ENCODE data around the gene IRAG1.

The IRAG1 gene

DNA sequence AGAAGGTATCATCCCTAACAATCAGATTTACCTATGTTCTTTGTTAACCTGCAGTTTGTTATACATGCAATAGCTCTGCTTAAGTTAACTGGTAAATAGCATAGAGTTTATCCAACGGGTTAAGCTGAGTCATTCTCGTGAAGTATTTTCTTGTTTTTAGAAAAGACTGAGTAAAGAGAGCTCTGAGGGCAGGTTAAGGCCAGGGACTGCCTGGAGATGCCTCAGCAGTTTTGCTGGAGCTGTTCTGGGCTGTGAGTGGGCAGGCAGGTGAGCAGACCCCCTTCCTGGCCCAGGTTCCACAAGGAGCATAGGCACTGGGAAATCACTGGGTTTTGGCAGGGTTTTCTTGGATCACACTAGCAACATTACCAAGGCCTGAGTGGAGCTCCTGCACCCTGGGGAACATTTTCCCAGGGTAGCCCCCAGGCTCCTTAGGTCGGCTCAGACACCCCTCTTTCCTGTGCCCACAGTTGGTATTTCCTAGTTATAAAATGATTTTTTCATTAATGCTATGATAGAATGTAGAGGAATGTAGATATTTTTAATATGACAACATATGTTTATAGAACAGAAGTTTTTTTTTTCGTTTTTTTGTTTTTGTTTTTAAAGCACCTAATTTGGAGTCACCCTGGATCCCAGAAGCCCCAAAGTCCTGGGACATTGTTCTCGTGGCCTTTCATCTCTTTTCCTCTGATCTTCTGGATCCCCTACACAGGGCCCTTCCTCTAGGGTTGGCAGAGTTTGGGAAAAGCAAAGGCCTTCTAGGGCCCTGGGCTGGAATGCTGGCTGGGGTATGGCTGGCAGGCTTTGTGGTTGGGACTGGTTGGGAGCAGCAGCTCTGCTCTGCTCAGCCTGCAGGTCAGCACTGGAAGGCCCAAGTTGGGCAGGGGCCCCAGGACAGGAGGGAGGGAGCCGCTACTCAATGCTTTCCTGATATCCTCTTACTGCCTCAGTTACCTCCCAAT, 26.7 kb downstream of the IRAG1 start:
- peak; percentile 50 for DNase-seq

DNA sequence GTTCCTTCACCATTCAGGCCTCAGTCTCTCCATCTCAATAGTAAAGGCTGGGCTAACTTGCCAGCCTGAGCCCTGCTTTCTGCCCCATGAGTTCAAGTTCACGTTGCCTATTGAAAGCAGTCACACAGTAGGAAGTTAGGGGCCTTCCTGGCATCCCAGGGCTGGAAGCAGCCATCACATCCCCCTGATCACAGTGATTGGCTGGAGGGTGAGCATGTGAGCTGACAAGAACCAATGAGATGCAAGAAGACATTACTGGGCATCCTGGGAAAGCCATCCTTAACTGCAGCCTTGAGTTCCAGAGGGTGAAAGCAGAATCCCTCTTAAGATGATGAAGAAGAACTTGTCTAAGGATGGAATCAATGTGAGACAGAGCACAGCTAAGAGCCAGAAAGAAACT, 29.1 kb downstream of the IRAG1 start:
- no peak for DNase-seq

GRCh38 chr11:10663990-10664389, 29.6 kb downstream of the IRAG1 start:
- no peak for DNase-seq

DNA sequence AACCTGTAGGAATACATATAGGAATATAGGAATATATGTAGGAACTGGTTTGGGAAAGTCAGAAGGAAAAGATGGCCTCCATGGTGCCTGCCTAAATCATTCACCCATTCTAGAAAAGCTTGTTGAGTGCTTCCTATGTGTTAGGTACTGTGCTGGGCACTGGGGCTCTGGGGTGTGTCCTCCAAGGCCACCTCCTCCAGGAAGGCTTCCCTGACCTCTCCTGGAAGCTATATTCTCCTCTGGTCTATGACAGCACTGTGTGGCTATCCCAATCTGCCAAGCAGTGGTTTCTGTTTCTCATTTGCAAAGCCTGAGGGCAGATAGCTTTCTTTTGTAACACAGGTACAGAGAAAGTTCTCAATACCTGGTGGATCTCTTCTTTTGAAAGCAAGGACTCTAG, 30.2 kb downstream of the IRAG1 start:
- DNase-seq, result no peak

- no peak for DNase-seq
Measured at GRCh38 chr11:10660323-10660722, 33.2 kb downstream of the IRAG1 start.

DNA sequence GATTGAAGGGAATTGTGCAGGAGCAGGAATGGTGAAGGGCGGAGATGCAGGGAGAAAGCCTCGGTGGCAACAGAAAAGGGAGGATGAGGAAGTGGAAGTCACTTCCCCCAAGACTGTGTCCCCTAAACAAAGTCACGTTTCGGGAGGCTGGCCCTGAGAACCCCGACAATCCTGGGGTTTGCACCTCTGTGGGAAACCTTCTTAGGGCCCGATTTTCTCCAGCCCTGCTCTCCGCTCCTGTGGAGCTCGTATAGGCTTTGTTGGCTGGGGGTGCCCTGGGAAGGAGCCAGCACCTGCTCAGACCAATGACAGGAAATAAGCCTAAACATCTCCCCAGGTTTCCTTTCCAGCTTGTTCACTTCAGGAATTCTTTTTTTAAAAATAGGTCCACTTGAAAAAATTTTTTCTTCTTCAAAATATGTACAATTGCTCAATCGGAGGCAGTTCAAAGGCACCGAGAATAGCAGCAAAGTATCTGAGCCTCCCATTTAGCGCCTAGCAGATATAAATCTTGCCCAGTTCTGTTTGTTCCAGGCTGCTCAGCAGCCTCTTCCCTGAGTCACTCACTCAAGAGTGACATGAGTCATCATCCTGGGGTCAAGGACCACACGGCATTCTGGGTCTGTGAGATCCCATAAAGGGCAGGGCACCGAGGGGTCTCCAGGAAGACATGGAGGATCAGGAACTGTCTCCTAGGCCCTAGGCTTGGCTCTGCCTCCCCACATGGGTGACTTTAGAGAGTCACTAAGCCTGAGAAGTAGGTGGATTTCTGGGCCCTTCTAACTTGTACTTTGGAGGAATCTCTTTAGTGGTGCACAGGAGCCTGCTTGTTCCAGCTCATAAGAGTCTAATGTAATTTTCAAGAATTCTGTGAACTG, 34.0 kb downstream of the IRAG1 start:
- peak; percentile 93 for DNase-seq

DNA sequence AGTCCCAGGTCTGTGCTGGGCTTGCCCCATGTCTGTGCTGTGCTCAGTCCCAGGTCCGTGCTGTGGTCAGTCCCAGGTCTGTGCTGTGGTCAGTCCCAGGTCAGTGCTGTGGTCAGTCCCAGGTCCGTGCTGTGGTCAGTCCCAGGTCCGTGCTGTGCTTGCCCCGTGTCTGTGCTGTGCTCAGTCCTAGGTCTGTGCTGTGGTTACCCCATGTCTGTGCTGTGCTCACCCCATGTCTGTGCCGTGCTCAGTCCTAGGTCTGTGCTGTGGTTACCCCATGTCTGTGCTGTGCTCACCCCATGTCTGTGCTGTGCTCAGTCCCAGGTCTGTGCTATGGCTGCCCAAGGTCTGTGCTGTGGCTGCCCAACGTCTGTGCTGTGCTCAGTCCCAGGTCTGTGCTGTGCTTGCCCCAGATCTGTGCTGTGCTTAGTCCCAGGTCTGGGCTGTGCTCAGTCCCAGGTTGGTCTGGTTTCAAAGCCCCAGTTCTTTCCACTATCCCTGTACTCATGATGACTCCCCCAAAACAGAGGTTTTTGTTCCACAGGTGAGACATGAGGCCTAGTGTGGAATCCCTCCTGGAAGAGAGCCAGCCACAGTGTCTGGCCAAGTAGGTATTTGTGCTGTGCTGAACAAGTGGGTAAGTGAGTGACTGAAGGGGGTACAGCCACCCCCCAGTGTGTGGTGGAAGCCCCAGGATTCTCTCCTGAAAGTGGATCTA, 34.8 kb downstream of the IRAG1 start:
- peak; percentile 50 for DNase-seq

- DNase-seq, result no peak
Measured at GRCh38 chr11:10657308-10658271, 36.0 kb downstream of the IRAG1 start.

GRCh38 chr11:10655943-10656576, 37.5 kb downstream of the IRAG1 start:
- DNase-seq, result no peak

GRCh38 chr11:10655227-10655626, 38.3 kb downstream of the IRAG1 start:
- DNase-seq, result no peak

GRCh38 chr11:10654811-10655150, 38.8 kb downstream of the IRAG1 start:
- DNase-seq, result no peak

- DNase-seq, result peak; percentile 74
Measured at GRCh38 chr11:10653946-10654810, 39.4 kb downstream of the IRAG1 start.

DNA sequence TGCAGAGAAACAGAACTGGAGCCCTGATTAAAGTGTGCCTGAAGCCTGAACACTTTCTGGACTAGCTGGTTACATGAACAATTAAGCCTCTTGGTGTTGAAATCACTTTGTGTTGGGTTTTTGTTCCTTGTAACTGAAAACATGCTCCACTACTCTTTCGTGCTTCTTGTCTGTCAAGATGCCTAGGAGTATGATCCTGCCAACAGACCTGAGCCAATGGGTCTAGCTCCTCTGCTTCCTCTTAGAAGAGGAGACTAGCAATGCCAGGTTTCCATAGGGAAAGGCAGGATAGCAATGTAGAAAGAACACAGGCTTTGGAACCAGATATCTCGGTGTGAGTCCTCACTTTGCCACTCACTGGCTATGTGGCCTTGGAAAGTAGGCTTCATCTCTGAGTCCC, 40.3 kb downstream of the IRAG1 start:
- no peak for DNase-seq

- DNase-seq, result no peak
Measured at GRCh38 chr11:10651656-10652361, 41.7 kb downstream of the IRAG1 start.

DNA sequence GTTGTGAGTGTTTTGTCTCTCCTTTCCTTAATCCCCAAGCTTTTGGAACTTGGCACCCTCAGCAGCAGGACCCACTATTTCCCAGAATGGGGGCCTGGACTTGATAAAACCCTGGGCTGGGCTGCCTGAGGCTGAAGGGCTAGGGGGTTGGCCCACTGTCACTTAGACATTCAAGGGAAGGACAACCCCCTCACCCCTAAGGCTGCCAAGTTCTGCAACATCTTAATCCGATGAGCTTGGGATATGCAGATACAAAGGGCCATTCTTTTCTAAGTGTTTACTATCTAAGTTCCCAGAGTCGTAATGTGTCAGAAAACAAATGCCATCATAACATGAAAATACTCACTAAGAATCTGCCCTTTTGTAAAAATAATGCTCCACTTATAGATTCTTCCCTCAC, 42.9 kb downstream of the IRAG1 start:
- no peak for DNase-seq

DNA sequence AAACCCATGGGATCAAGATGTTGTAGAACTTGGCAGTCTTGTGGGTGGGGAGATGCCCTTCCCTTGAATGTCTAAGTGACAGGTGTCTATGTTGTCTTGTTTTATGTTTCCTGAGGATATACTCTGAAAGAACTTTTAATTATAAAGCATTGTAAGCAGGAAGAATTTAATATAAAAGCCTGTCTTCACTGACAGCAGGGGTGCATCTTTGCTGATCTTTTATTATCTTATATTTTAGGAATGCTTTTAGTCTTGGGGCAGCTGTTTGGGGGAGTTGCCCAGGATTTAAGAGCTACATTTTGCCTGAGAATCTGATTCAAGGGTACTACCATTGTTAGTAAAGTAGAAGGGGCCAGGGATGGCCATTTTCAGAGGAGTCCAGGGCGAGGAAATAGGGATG, 43.4 kb downstream of the IRAG1 start:
- DNase-seq, result no peak

GRCh38 chr11:10648871-10649270, 44.7 kb downstream of the IRAG1 start:
- no peak for DNase-seq

DNA sequence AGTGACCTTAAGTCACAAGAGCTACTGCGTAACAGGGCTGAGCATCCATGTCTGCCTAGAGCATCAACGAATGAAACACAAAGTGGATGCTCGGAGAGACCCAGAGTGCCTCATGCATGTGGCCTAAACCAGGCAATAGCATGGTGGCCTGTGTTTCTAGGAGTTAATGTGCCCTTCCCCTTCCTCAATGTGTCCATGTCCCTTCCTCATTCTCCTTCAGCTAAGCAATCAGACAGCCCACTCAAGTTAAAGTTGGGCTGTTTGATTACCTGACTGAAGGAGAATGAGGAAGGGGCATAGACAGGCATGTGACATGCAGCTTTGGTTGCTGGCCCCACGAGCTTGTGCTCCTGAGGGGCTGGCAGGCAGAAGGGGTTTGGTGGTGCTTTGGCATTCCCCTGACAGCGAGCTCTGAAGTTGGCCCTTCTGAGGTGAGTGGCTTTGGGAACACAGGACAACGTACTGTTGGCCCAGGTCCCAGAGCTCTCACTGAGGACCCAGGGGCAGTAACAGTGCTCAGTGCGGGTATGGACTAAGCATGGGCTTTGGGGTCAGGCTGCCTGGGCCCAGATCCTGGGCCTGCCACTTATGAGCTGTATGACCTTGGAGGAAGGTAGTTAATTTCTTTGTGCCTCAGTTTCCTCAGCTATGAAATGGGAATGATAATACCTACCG, 46.7 kb downstream of the IRAG1 start:
- DNase-seq, result no peak

- no peak for DNase-seq
Measured at GRCh38 chr11:10646005-10646404, 47.5 kb downstream of the IRAG1 start.

All from DMS53 (cell line).